AG04449 (cell line): ENCODE results near the gene C6orf132.

ENCODE experiments used
- CTCF ChIA-PET: fragments of 350-600 bp; formaldehyde crosslinking; extraction: SDS; loops from one replicate; lab custom pipeline; 2021; ENCODE audit warnings: antibody characterized with exemption; lab: Yijun Ruan, JAX
- POLR2A ChIA-PET: fragments of 400-600, 350-600 bp; formaldehyde crosslinking; extraction: SDS; loops from one replicate; lab custom pipeline; 2020; ENCODE audit warnings: antibody characterized with exemption, inconsistent platforms; lab: Yijun Ruan, JAX
- DNase-seq: peaks from one replicate; pipeline ENCODE4 v3.0.0-alpha.2; 2010; ENCODE audit warnings: low read depth, low spot score
- H3K4me3 ChIP-seq: 2 replicates; pipeline ENCODE4 v1.5.1; 2011; ENCODE audit warnings: low read depth, mild to moderate bottlenecking, control low read depth, low read length
- TF ChIP-seq, protein P1 (sequence below): IDR thresholded peaks from one replicate; pipeline ENCODE4 v1.5.1; 2011; ENCODE audit warnings: mild to moderate bottlenecking, moderate library complexity, low read length, control low read depth, inconsistent platforms; ENCODE audit not compliant: insufficient read depth; ENCODE audit errors: missing control alignments

C6orf132 gene

DNA sequence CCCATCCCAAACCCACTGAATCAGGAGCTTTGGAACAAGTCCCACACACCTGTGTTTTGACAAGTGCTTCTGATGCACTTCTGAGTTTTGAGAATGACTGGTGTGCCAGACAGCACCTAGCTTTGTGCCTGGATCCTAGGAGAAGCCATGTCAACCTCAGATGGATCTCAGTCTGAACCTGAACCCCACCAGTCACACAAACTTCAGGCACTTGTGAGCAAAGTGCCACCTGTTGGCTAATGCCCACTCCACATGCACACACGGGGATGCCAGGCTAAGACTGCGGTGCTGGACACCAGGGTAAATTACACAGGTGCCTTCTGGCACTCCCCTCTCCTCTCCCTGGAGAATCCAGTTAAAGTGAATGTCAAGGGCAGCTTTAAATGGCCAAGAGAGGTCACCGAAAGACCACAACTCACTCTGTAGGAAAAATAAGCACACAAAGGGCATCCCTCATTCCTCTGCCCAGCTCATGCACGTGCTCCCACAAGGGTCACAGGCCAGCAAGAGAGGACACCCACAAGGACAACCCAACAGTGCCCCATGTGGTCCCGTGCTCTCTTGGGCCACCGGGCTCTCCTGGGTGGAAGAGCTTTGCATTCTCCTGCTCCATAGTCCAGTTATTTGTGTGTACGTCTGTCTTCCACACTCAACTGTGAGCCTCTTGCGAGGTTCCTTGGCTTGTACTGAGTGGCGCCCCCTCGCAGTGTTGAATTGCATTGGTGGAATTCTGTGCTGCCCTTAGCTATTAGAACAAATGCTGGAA lies 46.5 kb downstream of the C6orf132 start:
- ChIA-PET POLR2A (no interaction called here), CTCF (interaction anchor here (0.7 to 3.5 kb wide), 11 partner anchors 9 to 452 kb away, joined by 3 to 15 read pairs (median 6); no protein-coding TSS in a partner anchor)
- TF ChIP-seq, protein P1, sequence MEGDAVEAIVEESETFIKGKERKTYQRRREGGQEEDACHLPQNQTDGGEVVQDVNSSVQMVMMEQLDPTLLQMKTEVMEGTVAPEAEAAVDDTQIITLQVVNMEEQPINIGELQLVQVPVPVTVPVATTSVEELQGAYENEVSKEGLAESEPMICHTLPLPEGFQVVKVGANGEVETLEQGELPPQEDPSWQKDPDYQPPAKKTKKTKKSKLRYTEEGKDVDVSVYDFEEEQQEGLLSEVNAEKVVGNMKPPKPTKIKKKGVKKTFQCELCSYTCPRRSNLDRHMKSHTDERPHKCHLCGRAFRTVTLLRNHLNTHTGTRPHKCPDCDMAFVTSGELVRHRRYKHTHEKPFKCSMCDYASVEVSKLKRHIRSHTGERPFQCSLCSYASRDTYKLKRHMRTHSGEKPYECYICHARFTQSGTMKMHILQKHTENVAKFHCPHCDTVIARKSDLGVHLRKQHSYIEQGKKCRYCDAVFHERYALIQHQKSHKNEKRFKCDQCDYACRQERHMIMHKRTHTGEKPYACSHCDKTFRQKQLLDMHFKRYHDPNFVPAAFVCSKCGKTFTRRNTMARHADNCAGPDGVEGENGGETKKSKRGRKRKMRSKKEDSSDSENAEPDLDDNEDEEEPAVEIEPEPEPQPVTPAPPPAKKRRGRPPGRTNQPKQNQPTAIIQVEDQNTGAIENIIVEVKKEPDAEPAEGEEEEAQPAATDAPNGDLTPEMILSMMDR: no peak
- no peak overlapping the region for H3K4me3 ChIP-seq
- no peak for DNase-seq

- TF ChIP-seq, protein P1: no peak
- ChIA-PET POLR2A (no interaction called here), CTCF (interaction anchor here (1.2 to 3.5 kb wide), 6 partner anchors 9 to 452 kb away, joined by 3 to 15 read pairs (median 8); no protein-coding TSS in a partner anchor)
- no peak overlapping the region for H3K4me3 ChIP-seq
- no peak for DNase-seq
Observed at GRCh38 chr6:42095094-42095493, 47.3 kb downstream of the C6orf132 start.

DNA sequence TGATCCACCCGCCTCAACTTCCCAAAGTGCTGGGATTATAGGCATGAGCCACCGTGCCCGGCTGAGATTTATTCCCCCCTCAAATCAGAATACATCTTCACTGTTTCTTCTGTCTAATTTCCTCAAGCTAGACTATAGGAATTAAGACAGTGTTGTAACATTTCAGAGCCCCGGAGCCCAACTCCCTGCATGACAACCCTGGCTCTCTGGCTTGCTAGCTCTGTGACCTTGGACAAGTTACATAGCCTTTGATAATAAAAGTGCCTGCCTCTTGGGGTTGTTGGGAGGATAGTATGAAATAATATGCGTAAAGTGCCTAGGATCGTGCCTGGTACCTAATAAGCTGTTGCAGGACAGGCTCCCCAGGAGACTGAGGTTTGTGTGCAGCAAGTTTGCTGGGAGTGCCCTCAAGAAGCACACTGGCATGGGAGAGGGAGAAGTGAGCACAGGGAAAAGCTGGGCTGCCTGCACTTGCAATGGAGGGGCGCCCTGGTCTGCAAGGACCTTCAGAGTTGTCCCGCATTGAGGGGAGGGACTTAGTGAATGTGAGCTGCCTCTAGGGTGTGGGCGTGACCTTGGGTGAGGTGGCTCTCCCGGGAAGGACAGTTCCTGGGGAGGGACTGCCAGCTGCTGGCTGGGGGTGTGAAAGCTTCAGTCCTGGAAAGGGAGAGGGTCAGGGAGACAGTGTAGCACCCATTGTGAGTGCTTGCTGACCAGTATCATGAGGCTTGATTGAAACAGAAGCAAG lies 48.7 kb downstream of the C6orf132 start:
- ChIA-PET POLR2A (no interaction called here), CTCF (interaction anchor here (0.8 to 13.8 kb wide), 6 partner anchors 9 to 122 kb away, joined by 3 to 117 read pairs (median 9); no protein-coding TSS in a partner anchor)
- DNase-seq: no peak
- H3K4me3 ChIP-seq: no peak overlapping the region
- TF ChIP-seq, protein P1: no peak

DNA sequence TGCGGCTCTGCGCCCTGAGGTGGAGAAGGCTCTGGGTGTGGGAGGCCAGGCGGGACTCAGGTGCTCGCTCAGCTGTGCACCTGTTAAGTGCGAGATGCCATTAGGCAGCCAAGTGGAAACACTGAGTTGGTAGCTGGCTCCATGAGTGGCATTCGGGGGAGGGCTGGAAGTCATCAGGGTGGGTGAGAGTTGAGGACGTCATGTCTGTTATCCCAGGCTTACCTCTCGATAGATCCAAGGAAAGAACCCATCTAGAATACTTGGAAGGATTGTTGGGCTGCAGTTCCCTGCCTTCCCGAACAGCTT lies 50.7 kb downstream of the C6orf132 start:
- DNase-seq: no peak
- TF ChIP-seq, protein P1: no peak
- ChIA-PET POLR2A (no interaction called here), CTCF (interaction anchor here (1.5 to 13.8 kb wide), 6 partner anchors 9 to 456 kb away, joined by 3 to 117 read pairs (median 5); no protein-coding TSS in a partner anchor)
- no peak overlapping the region for H3K4me3 ChIP-seq

DNA sequence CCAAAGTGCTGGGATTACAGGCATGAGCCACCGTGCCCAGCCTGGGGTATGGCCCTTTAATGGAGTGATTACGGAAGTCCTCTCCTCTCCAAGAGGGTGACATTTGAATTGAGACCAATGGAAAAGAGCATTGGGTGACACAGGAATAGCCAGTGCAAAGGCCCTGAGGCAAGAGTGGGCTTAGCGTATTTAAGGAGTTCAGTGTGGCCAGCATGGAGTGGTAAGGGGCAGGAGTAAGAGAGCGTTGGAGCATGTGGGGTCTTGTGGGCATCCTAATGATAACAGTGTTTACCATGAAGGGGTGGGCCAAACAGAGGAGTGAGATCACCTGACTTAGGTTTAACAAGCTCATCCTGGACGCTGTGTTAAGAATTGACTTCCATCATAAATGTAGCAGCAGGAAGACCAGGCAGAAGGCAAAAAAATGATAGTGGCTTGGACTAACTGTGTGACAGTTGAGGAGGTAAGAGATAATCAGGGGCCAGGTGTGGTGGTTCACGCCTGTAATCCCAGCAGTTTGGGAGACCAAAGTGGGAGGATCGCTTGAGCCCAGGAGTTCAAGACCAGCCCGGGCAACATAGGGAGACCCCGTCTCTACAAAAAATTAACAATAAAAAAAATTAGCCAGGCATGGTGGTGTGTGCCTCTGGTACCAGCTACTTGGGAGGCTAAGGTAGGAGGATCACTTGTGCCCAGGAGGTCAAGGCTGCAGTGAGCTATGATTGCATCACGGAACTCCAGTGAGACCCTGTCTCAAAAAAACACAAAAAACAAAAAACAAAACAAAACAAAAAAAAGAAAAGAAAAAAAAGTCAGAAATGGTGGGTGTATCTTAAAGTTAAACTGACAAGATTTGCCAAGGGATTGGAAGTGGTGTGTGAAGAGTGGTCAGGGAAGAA lies 51.4 kb downstream of the C6orf132 start:
- TF ChIP-seq, protein P1: no peak
- POLR2A ChIA-PET: no interaction called here

More for the DNA sequence above, 51.4 kb downstream of the C6orf132 start:
- CTCF ChIA-PET: interaction anchor here (1.5 to 13.8 kb wide), 8 partner anchors 8 to 457 kb away, joined by 3 to 117 read pairs (median 5); no protein-coding TSS in a partner anchor
- no peak overlapping the region for H3K4me3 ChIP-seq
- no peak for DNase-seq
